GM12801 (cell line): ENCODE data around the gene ARHGAP24.

ENCODE experiments used
- CTCF ChIP-seq: IDR thresholded peaks from one replicate; pipeline ENCODE4 v1.5.1; 2011; ENCODE audit warnings: control low read depth; ENCODE audit not compliant: insufficient read length; ENCODE audit errors: extremely low read depth

Gene ARHGAP24

GRCh38 chr4:85527815-85528214, 52.9 kb downstream of the ARHGAP24 start:
- TF ChIP-seq CTCF = no peak

- no peak for TF ChIP-seq CTCF
Observed at GRCh38 chr4:85531560-85532341, 56.8 kb downstream of the ARHGAP24 start.

GRCh38 chr4:85534120-85534519, 59.2 kb downstream of the ARHGAP24 start:
- no peak for TF ChIP-seq CTCF

GRCh38 chr4:85543832-85544231, 68.9 kb downstream of the ARHGAP24 start:
- no peak for TF ChIP-seq CTCF

- TF ChIP-seq CTCF = no peak
Observed at GRCh38 chr4:85544751-85545150, 69.8 kb downstream of the ARHGAP24 start.

- TF ChIP-seq CTCF = no peak
Observed at GRCh38 chr4:85548116-85548515, 73.2 kb downstream of the ARHGAP24 start.

GRCh38 chr4:85548841-85549240, 73.9 kb downstream of the ARHGAP24 start:
- TF ChIP-seq CTCF = no peak
